ENCODE data around the gene PRTN3.

Gene PRTN3

GRCh38 chr19:824885-825284 lies 15.9 kb upstream of the PRTN3 start:
- no peaks in the 10 kb centered on the region for H4K20me1 ChIP-seq (ENCODE audit: insufficient read depth, low read length, poor library complexity, severe bottlenecking)
- H3K27me3 ChIP-seq (ENCODE audit: insufficient read depth, low read length, poor library complexity, severe bottlenecking) = no peaks in the 10 kb centered on the region
- no peak overlapping the region for H2AFZ ChIP-seq (ENCODE audit: low read length)
- H3K36me3 ChIP-seq (ENCODE audit: insufficient read depth, low read length) = no peaks in the 10 kb centered on the region
- no peaks in the 10 kb centered on the region for H3F3A ChIP-seq (ENCODE audit: low read depth)
- H3K79me2 ChIP-seq (ENCODE audit: insufficient read depth, low read length) = no peaks in the 10 kb centered on the region
- no peak overlapping the region for H3K4me2 ChIP-seq (ENCODE audit: low read depth, low read length, poor library complexity, severe bottlenecking)
- no peak overlapping the region for H3K4me3 ChIP-seq (ENCODE audit: low read length, poor library complexity, severe bottlenecking)
- TF ChIP-seq EZH2phosphoT487 (IDR thresholded peaks at IDR 0.05; ENCODE audit: borderline replicate concordance) (no peak), CTCF (conservative IDR thresholded peaks at IDR 0.05; ENCODE audit: low read length) (no peak)
- no peak overlapping the region for H3K9ac ChIP-seq (ENCODE audit: low read depth, low read length, poor library complexity, severe bottlenecking)
- H3K4me1 ChIP-seq (ENCODE audit: insufficient read depth, low read length, poor library complexity, severe bottlenecking) = no peaks in the 10 kb centered on the region
- no peaks in the 10 kb centered on the region for H3K9me2 ChIP-seq (replicated peaks; ENCODE audit: low read depth, low read length)
- no peaks in the 10 kb centered on the region for H3K9me3 ChIP-seq (ENCODE audit: insufficient read depth, low read depth, low read length)

- Histone ChIP-seq H2AFZ (ENCODE audit: low read length) (no peak overlapping the region), H3K36me3 (ENCODE audit: insufficient read depth, low read length) (no peaks in the 10 kb centered on the region), H3F3A (ENCODE audit: low read depth) (no peaks in the 10 kb centered on the region), H3K4me3 (ENCODE audit: low read length, poor library complexity, severe bottlenecking) (no peak overlapping the region), H3K27me3 (ENCODE audit: insufficient read depth, low read length, poor library complexity, severe bottlenecking) (no peaks in the 10 kb centered on the region), H3K4me2 (ENCODE audit: low read depth, low read length, poor library complexity, severe bottlenecking) (no peak overlapping the region), H3K9me3 (ENCODE audit: insufficient read depth, low read depth, low read length) (no peaks in the 10 kb centered on the region), H3K79me2 (ENCODE audit: insufficient read depth, low read length) (no peaks in the 10 kb centered on the region), H3K9me2 (replicated peaks; ENCODE audit: low read depth, low read length) (no peaks in the 10 kb centered on the region), H4K20me1 (ENCODE audit: insufficient read depth, low read length, poor library complexity, severe bottlenecking) (no peaks in the 10 kb centered on the region), H3K4me1 (ENCODE audit: insufficient read depth, low read length, poor library complexity, severe bottlenecking) (no peaks in the 10 kb centered on the region), H3K9ac (ENCODE audit: low read depth, low read length, poor library complexity, severe bottlenecking) (no peak overlapping the region)
- TF ChIP-seq CTCF (conservative IDR thresholded peaks at IDR 0.05; ENCODE audit: low read length) (no peak), EZH2phosphoT487 (IDR thresholded peaks at IDR 0.05; ENCODE audit: borderline replicate concordance) (no peak)
Measured at GRCh38 chr19:825897-826644, 14.7 kb upstream of the PRTN3 start.

GRCh38 chr19:827314-827709 lies 13.5 kb upstream of the PRTN3 start:
- Histone ChIP-seq H3K36me3 (ENCODE audit: insufficient read depth, low read length) (no peaks in the 10 kb centered on the region), H3K27me3 (ENCODE audit: insufficient read depth, low read length, poor library complexity, severe bottlenecking) (no peaks in the 10 kb centered on the region), H4K20me1 (ENCODE audit: insufficient read depth, low read length, poor library complexity, severe bottlenecking) (no peaks in the 10 kb centered on the region), H3K9me3 (ENCODE audit: insufficient read depth, low read depth, low read length) (no peaks in the 10 kb centered on the region), H3K4me2 (ENCODE audit: low read depth, low read length, poor library complexity, severe bottlenecking) (no peak overlapping the region), H2AFZ (ENCODE audit: low read length) (no peak overlapping the region), H3K9me2 (replicated peaks; ENCODE audit: low read depth, low read length) (no peaks in the 10 kb centered on the region), H3K4me1 (ENCODE audit: insufficient read depth, low read length, poor library complexity, severe bottlenecking) (no peaks in the 10 kb centered on the region), H3K4me3 (ENCODE audit: low read length, poor library complexity, severe bottlenecking) (no peak overlapping the region), H3K9ac (ENCODE audit: low read depth, low read length, poor library complexity, severe bottlenecking) (no peak overlapping the region), H3F3A (ENCODE audit: low read depth) (no peaks in the 10 kb centered on the region), H3K79me2 (ENCODE audit: insufficient read depth, low read length) (no peaks in the 10 kb centered on the region)
- TF ChIP-seq CTCF (conservative IDR thresholded peaks at IDR 0.05; ENCODE audit: low read length) = no peak
- no peak for TF ChIP-seq EZH2phosphoT487 (IDR thresholded peaks at IDR 0.05; ENCODE audit: borderline replicate concordance)

Measured in Loucy (cell line).